GM18870 (cell line): Measurements from ENCODE around the gene FIBP.
"Not testable (repeated sequence)": the region's sequence is repeated elsewhere in the genome, so short reads cannot be mapped to it uniquely, and the experiment has no call there.

Experiments
- ATAC-seq: cut with Tn5 transposase; IDR thresholded peaks from one replicate; pipeline ENCODE4 v1.9.1; 2021; ENCODE audit warnings: moderate library complexity; ENCODE audit not compliant: unreplicated experiment

FIBP gene

DNA sequence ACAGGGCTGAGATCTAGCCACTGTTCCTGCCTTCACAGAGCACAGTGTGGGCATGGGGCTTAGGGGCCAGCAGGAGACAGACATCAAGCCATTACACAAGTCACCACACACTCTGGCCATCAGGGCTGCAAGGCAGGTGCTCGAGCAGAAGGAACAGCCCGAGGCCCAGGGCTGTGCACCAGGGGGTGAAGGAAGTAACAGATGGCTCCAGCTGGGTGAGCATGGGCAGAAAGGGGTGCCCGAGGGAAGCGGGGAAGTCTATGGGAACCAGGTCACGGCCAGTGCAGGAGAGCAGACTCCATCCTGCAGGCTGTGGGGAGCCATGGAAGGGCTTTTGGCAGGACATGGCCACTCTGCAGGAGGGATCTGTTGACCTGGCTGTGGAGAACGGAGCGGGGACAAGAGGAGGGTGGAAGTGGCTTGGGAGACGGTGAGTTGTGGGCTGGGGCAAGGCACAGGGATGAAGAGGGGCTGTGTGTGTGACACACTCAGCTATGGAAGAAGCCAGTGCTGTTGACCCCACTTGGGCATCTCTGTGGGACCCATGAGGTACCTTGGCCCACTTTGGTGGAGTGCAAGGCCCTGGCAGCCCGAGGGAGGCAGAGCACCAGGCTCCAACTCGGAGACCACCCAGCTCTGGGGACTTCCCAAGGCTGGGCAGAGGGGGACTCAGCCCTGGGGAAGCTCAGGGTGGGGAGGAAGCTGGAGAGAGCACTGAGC, 27.0 kb upstream of the FIBP start:
- ATAC-seq: no peak

DNA sequence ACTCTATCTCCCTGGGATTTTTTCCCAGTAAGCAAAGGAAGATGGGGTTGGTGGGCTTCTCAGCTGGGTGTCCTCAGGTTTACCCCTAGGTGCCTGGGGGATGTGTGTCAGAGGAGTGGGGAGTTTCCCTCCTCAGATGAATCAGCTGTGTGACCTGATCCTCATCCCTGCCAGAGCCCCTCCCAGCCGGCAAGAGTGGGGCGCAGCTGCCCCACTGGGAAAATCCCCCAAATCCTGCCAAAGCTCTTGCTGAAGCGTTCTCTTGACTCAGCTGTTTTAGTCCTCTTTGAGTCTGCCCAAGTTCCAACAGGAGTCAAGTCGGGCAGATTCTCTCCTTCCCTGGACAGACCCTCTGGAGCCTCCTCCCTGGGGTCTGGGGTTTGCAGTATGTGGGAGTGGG, 24.6 kb upstream of the FIBP start:
- ATAC-seq: no peak

- no peak for ATAC-seq
Observed at GRCh38 chr11:65911682-65912568, 23.7 kb upstream of the FIBP start.

- no peak for ATAC-seq
Observed at GRCh38 chr11:65907878-65908277, 19.6 kb upstream of the FIBP start.

GRCh38 chr11:65906602-65907001, 18.3 kb upstream of the FIBP start:
- ATAC-seq: no peak

DNA sequence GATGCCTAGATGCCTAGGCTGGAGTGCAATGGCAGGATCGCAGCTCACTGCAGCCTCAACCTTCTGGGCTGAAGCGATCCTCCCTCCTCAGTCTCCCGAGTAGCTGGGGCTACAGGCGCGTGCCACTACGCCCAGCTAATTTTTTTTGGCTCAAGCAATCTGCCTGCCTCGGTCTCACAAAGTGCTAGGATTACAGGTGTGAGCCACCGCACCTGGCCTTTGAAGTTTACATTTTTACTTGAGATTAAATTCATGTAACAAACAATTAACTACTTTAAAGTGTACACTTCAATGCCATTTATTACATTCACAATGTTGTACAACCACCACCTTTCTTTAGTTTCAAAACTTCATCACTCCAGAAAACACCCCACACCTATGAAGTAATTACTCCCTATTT, 15.4 kb upstream of the FIBP start:
- ATAC-seq: no peak

- no peak for ATAC-seq
Observed at GRCh38 chr11:65903068-65903481, 14.8 kb upstream of the FIBP start.

DNA sequence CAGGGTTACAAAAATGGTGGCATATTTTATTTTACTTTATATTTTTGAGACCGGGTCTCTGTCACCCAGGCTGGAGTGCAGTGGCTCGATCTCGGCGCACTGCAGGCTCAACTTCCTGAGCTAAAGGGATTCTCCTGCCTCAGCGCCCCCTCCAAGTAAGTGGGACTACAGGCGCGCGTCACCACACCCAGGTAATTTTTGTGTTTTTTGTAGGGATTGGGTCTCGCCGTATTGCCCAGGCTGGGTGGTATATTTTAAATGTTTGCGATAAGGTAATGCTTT, 12.6 kb upstream of the FIBP start:
- no peak for ATAC-seq

GRCh38 chr11:65900125-65900898, 12.0 kb upstream of the FIBP start, which contains the start of gene FOSL1:
TSS of gene FOSL1 (minus strand) at chr11:65900388. CDS start at chr11:65900339, 49 bp downstream.
- no peak for ATAC-seq

DNA sequence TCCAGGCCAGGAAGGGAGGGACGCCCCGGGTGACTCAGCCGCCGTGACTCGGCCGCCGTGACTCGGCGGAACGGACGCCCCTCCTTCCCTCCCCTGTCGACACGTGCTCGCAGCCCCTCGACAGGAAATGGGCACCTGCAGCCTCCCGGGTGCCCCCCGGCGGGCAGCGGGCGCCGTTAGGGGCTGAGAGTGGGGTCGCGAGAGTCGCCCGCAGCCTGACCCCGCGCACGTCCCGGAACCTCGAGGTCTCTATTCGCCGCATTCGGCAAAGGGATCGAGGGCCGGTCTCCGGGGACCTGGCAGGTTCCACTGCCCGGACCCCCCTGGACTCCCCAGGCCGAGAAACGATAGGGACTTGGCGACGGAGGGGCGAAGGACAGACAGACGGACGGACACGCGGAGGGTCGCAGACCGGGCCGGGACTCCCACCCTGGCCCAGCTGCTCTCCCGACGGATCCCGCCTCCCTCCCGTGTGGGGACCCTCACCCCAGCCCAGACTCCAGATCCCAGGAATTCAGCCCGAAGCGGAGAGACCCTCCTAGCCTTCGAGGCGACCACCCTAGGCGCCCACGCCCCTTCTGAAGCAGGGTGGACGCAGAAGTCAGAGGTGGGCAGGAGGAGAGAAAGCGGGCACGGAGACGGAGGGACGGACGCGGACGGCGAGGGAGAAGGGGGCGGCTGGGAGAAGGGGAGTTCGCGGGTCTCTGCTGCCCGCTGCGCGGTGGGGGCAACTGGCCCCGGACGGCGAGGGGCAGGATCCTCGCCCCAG, 11.3 kb upstream of the FIBP start:
- no peak for ATAC-seq

DNA sequence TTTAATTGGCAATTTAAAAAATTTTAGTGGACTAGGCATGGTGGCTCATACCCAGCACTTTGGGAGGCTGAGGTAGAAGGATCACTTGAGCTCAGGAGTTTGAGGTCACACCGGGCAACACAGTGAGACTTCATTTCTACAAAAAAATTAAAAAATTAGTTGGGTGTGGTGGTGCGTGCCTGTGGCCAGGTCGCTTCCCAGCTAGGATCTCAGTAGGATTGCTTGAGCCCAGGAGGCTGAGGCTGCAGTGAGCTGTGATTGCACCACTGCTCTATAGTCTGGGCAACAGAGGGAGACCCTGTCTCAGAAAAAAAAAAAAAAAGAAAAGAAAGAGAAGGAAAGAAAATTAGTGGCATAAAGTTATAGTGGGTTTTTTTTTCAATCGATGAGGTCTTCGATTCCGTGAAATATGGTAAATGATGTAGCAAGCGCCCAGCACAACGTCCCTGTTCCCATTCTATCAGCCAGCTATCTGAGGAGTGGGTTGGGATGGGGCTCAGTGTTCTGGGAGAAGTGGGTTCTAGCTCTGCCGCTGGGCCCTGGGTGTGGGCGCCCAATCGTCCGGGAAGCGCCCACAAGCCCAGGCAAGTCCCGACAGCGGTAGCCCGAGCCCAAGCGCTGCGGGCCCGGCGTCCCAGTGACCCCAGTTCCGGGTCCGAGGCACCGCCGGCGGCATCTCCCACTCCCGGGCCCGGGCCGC, 10.5 kb upstream of the FIBP start:
- ATAC-seq: no peak

- ATAC-seq: no peak
Observed at GRCh38 chr11:65897020-65897471, 8.8 kb upstream of the FIBP start.

GRCh38 chr11:65896034-65896999, 8.0 kb upstream of the FIBP start:
- ATAC-seq: no peak

DNA sequence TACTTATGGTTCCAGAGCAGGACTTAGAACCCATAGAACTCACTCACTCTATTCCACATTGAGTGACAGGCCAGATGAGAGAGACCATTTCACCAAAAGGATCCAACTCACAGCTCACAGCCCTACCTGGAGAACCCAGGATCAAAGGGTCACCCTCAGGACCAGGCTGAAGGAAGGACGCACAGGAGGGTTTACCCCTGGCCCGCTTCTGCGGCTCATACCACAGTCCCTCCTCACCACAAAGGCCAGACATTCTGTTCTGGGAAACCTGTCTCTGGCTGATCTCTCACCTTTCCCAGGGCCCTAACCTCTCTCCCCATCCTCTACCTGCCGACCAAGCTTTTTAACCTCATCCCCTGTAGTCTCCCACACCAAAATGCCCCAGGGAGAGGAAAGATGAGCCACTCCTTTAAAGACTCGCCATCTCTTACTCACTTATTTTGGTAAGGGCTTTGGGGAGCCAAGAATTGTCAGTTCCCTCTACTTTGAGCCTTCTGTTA, 7.3 kb upstream of the FIBP start:
- ATAC-seq: no peak

GRCh38 chr11:65894034-65894591, 5.8 kb upstream of the FIBP start:
- ATAC-seq: no peak

GRCh38 chr11:65892661-65893317, 4.5 kb upstream of the FIBP start:
- no peak for ATAC-seq

- not testable (repeated sequence) for ATAC-seq
Observed at GRCh38 chr11:65892137-65892540, 3.9 kb upstream of the FIBP start.
